DOHH2 (cell line): ENCODE measurements around the gene DHX36.

Experiments used
- H3F3A ChIP-seq: fragments of 200-600 bp; sonication (generic), shearing (Covaris generic); 2 replicates; pipeline ENCODE4 v1.6.0; 2016; ENCODE audit warnings: antibody characterized with exemption, mild to moderate bottlenecking; ENCODE audit not compliant: control insufficient read depth, insufficient read depth
- H3K27ac ChIP-seq: fragments of 200-600 bp; sonication (generic); 2 replicates; pipeline ENCODE4 v1.5.1; 2014; ENCODE audit warnings: low read depth, mild to moderate bottlenecking, low read length, moderate library complexity
- H3K27me3 ChIP-seq: fragments of 200-600 bp; sonication (generic); 2 replicates; pipeline ENCODE4 v1.6.1; 2014; ENCODE audit warnings: mild to moderate bottlenecking, low read length, mixed read lengths; ENCODE audit not compliant: control insufficient read depth
- H3K36me3 ChIP-seq: fragments of 200-600 bp; sonication (generic); 2 replicates; pipeline ENCODE4 v1.6.1; 2014; ENCODE audit warnings: mild to moderate bottlenecking, low read length, moderate library complexity, mixed read lengths; ENCODE audit not compliant: control insufficient read depth
- H3K4me1 ChIP-seq: fragments of 200-600 bp; sonication (generic); 2 replicates; pipeline ENCODE4 v1.6.1; 2014; ENCODE audit warnings: mild to moderate bottlenecking, low read length, mixed read lengths; ENCODE audit not compliant: control insufficient read depth
- H3K4me2 ChIP-seq: fragments of 200-600 bp; sonication (generic); 2 replicates; pipeline ENCODE4 v1.6.0; 2014; ENCODE audit warnings: mild to moderate bottlenecking, low read length, moderate library complexity
- H3K4me3 ChIP-seq: fragments of 200-600 bp; sonication (generic); 2 replicates; pipeline ENCODE4 v1.5.1; 2014; ENCODE audit warnings: mild to moderate bottlenecking, low read length, mixed read lengths
- H3K79me2 ChIP-seq: fragments of 200-600 bp; sonication (generic); 2 replicates; pipeline ENCODE4 v1.6.1; 2014; ENCODE audit warnings: mild to moderate bottlenecking, low read length, mixed read lengths; ENCODE audit not compliant: control insufficient read depth
- H3K9me2 ChIP-seq: fragments of 200-600 bp; sonication (generic); replicated peaks from 2 replicates; pipeline ENCODE4 v1.6.1; 2014; ENCODE audit warnings: mild to moderate bottlenecking, low read length, mixed read lengths; ENCODE audit not compliant: control insufficient read depth
- H3K9me3 ChIP-seq: fragments of 200-600 bp; sonication (generic); 2 replicates; pipeline ENCODE4 v1.6.1; 2014; ENCODE audit warnings: antibody characterized with exemption, low read length, mixed read lengths; ENCODE audit not compliant: control insufficient read depth, insufficient read depth
- H4K20me1 ChIP-seq: fragments of 200-600 bp; sonication (generic); 2 replicates; pipeline ENCODE4 v1.6.0; 2014; ENCODE audit warnings: low read depth, mild to moderate bottlenecking, antibody characterized with exemption, low read length, moderate library complexity; ENCODE audit not compliant: control insufficient read depth, insufficient read depth
- EZH2phosphoT487 ChIP-seq: fragments of 200-600 bp; sonication (generic); IDR thresholded peaks from 2 replicates; pipeline ENCODE4 v1.6.1; 2017; ENCODE audit warnings: borderline replicate concordance, mild to moderate bottlenecking, antibody characterized with exemption, low read length, moderate library complexity, mixed read lengths
- TF ChIP-seq, protein P1 (sequence below): fragments of 200-600 bp; sonication (generic); IDR thresholded peaks from one replicate; pipeline ENCODE4 v1.5.1; 2014; ENCODE audit warnings: antibody characterized with exemption, mild to moderate bottlenecking, low read depth, low read length; ENCODE audit not compliant: poor library complexity, severe bottlenecking

DHX36 gene

GRCh38 chr3:154345422-154346122 is 21.3 kb upstream of the DHX36 start:
- Histone ChIP-seq H3K27ac (no peak overlapping the region), H3K4me1 (no peaks in the 10 kb centered on the region), H3K27me3 (no peaks in the 10 kb centered on the region), H3K4me2 (no peak overlapping the region), H3K36me3 (no peaks in the 10 kb centered on the region), H3K79me2 (no peaks in the 10 kb centered on the region), H3F3A (no peaks in the 10 kb centered on the region), H4K20me1 (no peaks in the 10 kb centered on the region), H3K9me3 (no peaks in the 10 kb centered on the region), H3K4me3 (no peak overlapping the region), H3K9me2 (no peaks in the 10 kb centered on the region)
- TF ChIP-seq, protein P1, sequence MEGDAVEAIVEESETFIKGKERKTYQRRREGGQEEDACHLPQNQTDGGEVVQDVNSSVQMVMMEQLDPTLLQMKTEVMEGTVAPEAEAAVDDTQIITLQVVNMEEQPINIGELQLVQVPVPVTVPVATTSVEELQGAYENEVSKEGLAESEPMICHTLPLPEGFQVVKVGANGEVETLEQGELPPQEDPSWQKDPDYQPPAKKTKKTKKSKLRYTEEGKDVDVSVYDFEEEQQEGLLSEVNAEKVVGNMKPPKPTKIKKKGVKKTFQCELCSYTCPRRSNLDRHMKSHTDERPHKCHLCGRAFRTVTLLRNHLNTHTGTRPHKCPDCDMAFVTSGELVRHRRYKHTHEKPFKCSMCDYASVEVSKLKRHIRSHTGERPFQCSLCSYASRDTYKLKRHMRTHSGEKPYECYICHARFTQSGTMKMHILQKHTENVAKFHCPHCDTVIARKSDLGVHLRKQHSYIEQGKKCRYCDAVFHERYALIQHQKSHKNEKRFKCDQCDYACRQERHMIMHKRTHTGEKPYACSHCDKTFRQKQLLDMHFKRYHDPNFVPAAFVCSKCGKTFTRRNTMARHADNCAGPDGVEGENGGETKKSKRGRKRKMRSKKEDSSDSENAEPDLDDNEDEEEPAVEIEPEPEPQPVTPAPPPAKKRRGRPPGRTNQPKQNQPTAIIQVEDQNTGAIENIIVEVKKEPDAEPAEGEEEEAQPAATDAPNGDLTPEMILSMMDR, result no peak
- TF ChIP-seq EZH2phosphoT487, result no peak

DNA sequence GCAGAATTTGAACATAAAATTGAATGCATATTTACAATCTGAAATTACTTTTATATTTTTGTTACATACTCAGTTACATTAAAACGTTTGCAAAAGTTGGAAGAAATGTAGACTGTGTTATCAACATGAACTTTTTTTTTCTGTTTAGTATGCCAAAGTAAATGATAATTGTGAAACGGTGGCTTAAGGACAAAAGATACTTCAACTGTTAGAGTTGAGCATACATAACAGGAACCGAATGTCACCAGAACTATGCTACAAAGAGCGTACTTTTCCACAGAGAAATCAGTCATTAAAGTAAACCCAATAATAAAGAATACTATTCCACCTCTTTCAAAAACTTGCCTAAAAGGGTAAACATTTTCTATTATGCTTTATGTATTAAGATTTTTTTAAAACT is 14.3 kb upstream of the DHX36 start:
- peaks cover 21% of the 10 kb centered on the region for H3K27me3 ChIP-seq
- TF ChIP-seq, protein P1, result no peak
- TF ChIP-seq EZH2phosphoT487, result no peak
- no peaks in the 10 kb centered on the region for H3F3A ChIP-seq
- no peaks in the 10 kb centered on the region for H3K4me1 ChIP-seq
- no peak overlapping the region for H3K4me3 ChIP-seq
- H3K9me3 ChIP-seq, result no peaks in the 10 kb centered on the region
- no peak overlapping the region for H3K4me2 ChIP-seq
- H4K20me1 ChIP-seq, result no peaks in the 10 kb centered on the region
- H3K9me2 ChIP-seq, result no peaks in the 10 kb centered on the region
- no peaks in the 10 kb centered on the region for H3K36me3 ChIP-seq
- H3K79me2 ChIP-seq, result no peaks in the 10 kb centered on the region
- no peak overlapping the region for H3K27ac ChIP-seq

- TF ChIP-seq, protein P1, result no peak
- TF ChIP-seq EZH2phosphoT487, result no peak
- H3K4me1 ChIP-seq, result no peaks in the 10 kb centered on the region
These were observed 13.7 kb upstream of the DHX36 start for GRCh38 chr3:154338008-154338407.

More at GRCh38 chr3:154338008-154338407, 13.7 kb upstream of the DHX36 start:
- Histone ChIP-seq H3K36me3 (no peaks in the 10 kb centered on the region), H3K27me3 (peaks cover 21% of the 10 kb centered on the region), H3K27ac (no peak overlapping the region), H3K4me3 (no peak overlapping the region), H3K79me2 (no peaks in the 10 kb centered on the region), H4K20me1 (no peaks in the 10 kb centered on the region), H3F3A (no peaks in the 10 kb centered on the region), H3K9me3 (no peaks in the 10 kb centered on the region), H3K4me2 (no peak overlapping the region), H3K9me2 (no peaks in the 10 kb centered on the region)
